Activated T-cell treated with anti-CD3 and anti-CD28 coated beads, Interleukin-2, amount 50 U/mL, for 72 hours (primary cell): ENCODE results near the gene MSRB1. TPM values are rescaled to one million over a fixed set of nuclear protein-coding genes. Genes with fewer than 3 reads are reported as not detected.
"Not testable (repeated sequence)": the region's sequence is repeated elsewhere in the genome, so short reads cannot be mapped to it uniquely, and the experiment has no call there.

Experiments used
- ATAC-seq, 2 donors: fragments of 150-1000 bp; cut with Tn5 transposase; replicated peaks in 1 of 2; 2 replicates each; pipeline ENCODE4 v1.10.0; 2021; ENCODE audit warnings: moderate library complexity in 2 of 2, mild to moderate bottlenecking in 1 of 2
- DNase-seq, 2 donors: peaks; one replicate each; pipeline ENCODE4 v3.0.0; 2021 to 2022; ENCODE audit warnings: mixed read lengths in 1 of 2
- H3K27ac Mint-ChIP-seq: one replicate; pipeline ENCODE4 v1.8.0; 2022; ENCODE audit warnings: mild to moderate bottlenecking, moderate library complexity, mixed read lengths
- H3K27me3 Mint-ChIP-seq: one replicate; pipeline ENCODE4 v1.8.0; 2022; ENCODE audit warnings: low read depth, mixed read lengths
- H3K36me3 Mint-ChIP-seq, 2 donors: one replicate each; pipeline ENCODE4 v1.8.0; 2022; ENCODE audit warnings: mixed read lengths in 2 of 2, mild to moderate bottlenecking in 1 of 2; ENCODE audit not compliant: insufficient read depth in 2 of 2
- H3K4me1 Mint-ChIP-seq: one replicate; pipeline ENCODE4 v1.8.0; 2022; ENCODE audit warnings: low read depth, mixed read lengths
- H3K4me3 Mint-ChIP-seq, 2 donors: one replicate each; pipeline ENCODE4 v1.8.0; 2022; ENCODE audit warnings: mild to moderate bottlenecking in 2 of 2, mixed read lengths in 2 of 2, moderate library complexity in 2 of 2
- H3K9me3 Mint-ChIP-seq, 2 donors: one replicate each; pipeline ENCODE4 v1.8.0; 2022; ENCODE audit warnings: mixed read lengths in 2 of 2
- total RNA-seq, 2 donors: library from RNA; stranded (reverse); gene quantifications; one replicate each; pipeline ENCODE4 v1.2.3, GENCODE V29; 2022

Gene MSRB1
- total RNA-seq, 2 donors from 2014 or later: 17.9 to 18.8 TPM

DNA sequence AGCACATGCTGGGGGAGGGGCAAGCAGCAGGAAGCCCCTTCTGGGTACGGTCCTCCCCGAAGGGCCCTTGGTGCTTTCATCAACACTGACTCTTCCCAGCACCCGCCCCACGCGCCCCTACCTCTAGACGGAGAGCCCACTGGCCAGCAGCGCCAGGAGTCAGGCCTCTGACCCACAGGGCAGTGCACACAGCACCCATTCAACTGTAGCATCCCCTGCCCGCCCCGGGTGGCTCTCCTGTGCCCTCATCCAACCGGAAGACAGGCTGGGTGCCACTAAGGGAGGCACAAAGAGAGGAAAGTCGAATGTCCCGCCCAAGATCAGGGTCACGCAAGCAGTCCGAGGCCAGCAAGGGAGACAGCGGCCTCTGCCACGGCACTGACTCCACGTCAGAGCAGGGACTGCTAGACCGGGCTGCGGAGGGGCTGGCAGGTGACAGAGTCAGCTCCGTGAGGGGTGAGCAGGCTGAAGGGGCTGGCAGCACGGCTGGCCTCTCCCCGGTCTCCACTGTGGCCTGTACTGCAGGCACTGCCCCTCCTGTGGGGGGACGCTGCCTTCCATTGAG lies 9.8 kb downstream of the MSRB1 start:
- Mint-ChIP-seq H3K9me3 (no peaks in the 10 kb centered on the region), H3K4me1 (peaks cover 5% of the 10 kb centered on the region), H3K36me3 (no peaks in the 10 kb centered on the region), H3K27ac (no peak overlapping the region), H3K27me3 (no peaks in the 10 kb centered on the region), H3K4me3 (no peak overlapping the region)
- ATAC-seq: no peak
- DNase-seq: no peak

DNA sequence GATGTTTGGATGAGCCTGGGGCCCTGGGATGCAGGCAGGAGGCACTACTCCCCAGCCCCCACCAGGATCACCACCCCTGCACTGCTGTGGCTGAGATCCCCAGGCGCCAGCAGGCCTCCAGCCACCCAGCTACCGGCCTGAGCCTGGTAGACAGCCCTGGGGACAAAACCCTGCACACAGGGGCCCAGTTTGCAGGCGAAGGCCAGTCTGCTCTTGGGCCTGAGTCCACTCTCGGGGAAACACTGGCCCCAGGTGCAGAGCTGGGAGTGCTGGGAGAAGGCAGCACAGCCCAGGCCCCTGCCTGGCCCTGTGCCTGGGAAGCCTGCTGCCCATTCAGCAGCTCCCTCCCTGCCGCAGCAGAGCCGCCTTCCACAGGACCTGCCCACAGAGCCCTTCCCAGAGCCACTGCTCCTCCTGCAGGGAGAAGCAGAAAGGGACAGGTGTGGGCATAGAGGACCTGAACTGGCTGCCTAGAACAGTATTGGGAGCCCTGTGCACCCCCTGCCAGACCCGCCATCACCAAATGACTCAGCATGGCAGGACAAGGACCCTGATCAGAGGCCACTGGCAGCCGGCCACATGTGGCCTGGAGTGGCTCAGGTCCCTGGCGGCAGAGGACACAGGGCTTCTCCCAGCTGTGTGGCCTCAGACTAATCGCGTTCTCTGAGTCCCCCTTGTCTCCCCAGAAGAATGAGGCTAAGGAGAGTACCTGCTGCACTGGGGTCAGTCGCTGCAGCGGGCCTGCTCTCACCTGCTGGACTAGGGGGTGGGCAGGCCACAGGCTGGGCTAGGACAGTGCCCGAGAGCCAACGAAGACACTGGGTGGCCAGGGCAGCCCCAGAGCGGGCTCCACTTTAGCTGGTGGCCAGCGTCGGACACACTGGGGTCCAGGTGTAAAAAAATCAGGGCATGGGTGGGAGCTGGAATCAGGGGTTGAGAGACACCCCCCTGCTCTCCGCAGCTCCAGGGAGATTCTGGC lies 10.7 kb downstream of the MSRB1 start:
- H3K27ac Mint-ChIP-seq: no peak overlapping the region
- H3K27me3 Mint-ChIP-seq: no peaks in the 10 kb centered on the region
- no peak overlapping the region for H3K4me3 Mint-ChIP-seq
- H3K9me3 Mint-ChIP-seq: no peaks in the 10 kb centered on the region
- no peaks in the 10 kb centered on the region for H3K36me3 Mint-ChIP-seq
- ATAC-seq: no peak
- no peak for DNase-seq
- H3K4me1 Mint-ChIP-seq: peaks cover 5% of the 10 kb centered on the region

DNA sequence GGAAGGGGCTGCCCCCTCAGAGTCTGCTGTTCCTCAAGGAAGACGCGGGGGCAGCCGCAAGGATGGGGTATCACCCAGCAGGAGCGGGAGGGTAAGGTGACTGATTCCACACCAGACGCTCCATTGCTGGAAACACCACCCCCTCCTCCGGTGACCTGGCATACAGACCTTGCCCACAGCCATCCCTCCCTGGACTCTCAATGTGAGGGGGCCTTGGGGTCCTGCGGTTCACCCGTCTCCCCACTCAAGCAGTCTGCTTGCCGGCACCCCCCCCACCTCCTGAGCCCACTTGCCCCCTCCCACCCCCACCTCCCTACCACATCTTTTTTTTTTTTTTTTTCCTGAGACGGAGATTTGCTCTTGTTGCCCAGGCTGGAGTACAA lies 12.7 kb downstream of the MSRB1 start:
- H3K4me1 Mint-ChIP-seq: peaks cover 5% of the 10 kb centered on the region
- peak overlapping the region in 1 of 2 donors; percentile 47 for H3K4me3 Mint-ChIP-seq
- ATAC-seq: no peak
- DNase-seq: no peak
- no peaks in the 10 kb centered on the region for H3K36me3 Mint-ChIP-seq
- no peaks in the 10 kb centered on the region for H3K9me3 Mint-ChIP-seq
- no peak overlapping the region for H3K27ac Mint-ChIP-seq
- no peaks in the 10 kb centered on the region for H3K27me3 Mint-ChIP-seq

DNA sequence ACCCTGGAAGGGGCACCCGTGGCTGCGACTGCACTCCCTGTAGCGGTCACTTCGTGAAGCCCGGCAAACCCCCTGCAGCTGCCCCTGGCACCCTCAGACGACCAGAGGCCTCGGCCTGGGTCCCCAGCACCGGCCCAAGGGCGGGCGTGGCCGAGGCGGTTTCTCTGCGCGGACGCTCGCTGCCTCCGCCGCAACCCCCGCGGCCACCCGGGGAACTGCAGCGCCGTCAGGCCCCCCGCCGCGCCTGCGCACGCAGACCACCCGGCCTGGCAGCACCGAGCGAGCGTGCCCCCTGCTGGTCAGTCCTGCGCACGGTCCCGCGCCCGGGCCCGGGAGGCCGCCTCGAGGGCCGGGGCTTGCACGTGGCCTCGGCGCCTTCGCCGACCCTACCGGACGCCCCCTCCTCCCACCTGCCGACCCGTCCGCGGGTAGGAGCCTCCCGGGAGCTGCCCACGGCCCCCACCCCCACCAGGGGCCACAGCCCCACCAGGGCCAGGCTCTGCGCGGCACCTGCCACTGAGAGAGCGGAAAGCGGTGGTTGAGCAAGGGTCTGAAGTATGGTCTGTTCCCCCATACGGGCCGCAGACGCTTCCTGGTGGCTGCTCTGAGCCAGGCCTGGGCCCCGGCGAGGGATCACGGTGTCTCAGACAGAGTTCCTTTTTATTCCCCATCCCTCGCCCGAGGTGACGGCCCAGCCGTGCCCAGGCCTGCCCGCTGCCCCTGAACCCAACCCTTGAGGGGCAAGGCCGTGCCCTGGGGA lies 13.2 kb downstream of the MSRB1 start:
- H3K4me1 Mint-ChIP-seq: peaks cover 5% of the 10 kb centered on the region
- DNase-seq: peak; percentile 93 to 99
- H3K27ac Mint-ChIP-seq: no peak overlapping the region
- no peaks in the 10 kb centered on the region for H3K36me3 Mint-ChIP-seq
- H3K27me3 Mint-ChIP-seq: peaks cover 3% of the 10 kb centered on the region
- no peaks in the 10 kb centered on the region for H3K9me3 Mint-ChIP-seq
- peak overlapping the region; percentile 73 to 78 for H3K4me3 Mint-ChIP-seq
- ATAC-seq: peak; percentile 92 to 94

DNA sequence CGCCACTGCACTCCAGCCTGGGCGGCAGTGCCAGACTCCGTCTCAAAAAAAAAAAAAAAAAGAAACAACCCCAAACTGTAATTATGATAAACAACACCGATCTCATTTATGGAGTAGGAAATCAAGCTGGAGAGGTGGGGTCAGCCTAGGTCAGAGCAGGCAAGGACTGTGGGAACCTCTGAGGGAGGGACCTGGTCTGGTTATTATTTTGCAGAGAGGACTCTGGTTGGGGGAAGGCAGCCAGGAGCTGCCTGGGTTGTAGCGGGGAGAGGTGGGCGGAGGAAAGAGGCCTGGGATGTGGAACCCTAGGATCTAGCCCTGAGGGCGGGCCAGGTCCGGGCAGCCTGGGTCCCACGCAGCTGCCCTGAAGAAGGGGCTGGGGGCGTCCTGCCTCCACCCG lies 13.9 kb downstream of the MSRB1 start:
- Mint-ChIP-seq H3K36me3 (no peaks in the 10 kb centered on the region), H3K27ac (no peak overlapping the region), H3K4me3 (peak overlapping the region; percentile 82 to 83), H3K9me3 (no peaks in the 10 kb centered on the region), H3K4me1 (peaks cover 5% of the 10 kb centered on the region), H3K27me3 (peaks cover 10% of the 10 kb centered on the region)
- ATAC-seq: peak; percentile 25 to 39
- peak in 1 of 2 donors; percentile 16 for DNase-seq

DNA sequence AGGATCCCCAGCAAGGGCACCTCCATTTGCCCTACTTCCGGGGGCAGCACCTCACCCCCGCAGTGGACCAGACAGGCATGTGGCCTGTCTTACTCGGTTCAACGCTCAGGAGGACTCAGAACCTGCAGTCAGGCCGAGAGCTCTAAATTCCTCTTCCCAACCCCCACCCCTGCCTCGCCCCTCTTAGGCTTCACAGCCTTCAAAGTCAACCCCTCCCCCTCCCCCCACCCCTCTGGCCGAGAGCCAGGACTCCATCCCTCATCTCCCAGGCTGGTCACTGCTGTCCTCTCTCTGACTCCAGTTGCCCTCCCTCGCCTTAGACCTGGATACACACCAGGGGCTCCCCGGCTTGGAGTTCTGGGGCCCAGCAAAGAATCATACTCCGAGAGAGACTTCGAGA lies 16.7 kb downstream of the MSRB1 start:
- peaks cover 5% of the 10 kb centered on the region for H3K4me1 Mint-ChIP-seq

DNA sequence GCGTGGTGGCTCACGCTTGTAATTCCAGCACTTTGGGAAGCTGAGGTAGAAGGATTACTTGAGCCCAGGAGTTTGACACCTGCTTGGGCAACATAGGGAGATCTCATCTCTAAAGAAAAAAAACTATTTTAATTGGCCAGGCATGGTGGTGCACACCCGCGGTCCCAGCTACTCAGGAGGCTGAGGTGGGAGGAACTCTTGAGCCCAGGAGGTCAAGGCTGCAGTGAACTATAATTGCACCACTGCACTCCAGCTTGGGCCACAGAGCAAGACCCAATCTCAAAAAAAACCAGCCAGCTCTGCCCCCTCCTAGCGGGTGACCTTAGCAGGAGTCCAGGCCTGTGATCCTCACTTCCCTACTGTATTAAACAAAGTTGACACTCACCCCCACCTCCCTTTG lies 18.9 kb downstream of the MSRB1 start:
- peaks cover 45% of the 10 kb centered on the region for H3K27me3 Mint-ChIP-seq
- peaks cover 0 to 1% of the 10 kb centered on the region in 2 donors for H3K36me3 Mint-ChIP-seq
- DNase-seq: no peak
- no peak overlapping the region for H3K27ac Mint-ChIP-seq
- no peak for ATAC-seq
- H3K9me3 Mint-ChIP-seq: no peaks in the 10 kb centered on the region
- H3K4me3 Mint-ChIP-seq: no peak overlapping the region
- peaks cover 9% of the 10 kb centered on the region for H3K4me1 Mint-ChIP-seq

More for the DNA sequence above, 16.7 kb downstream of the MSRB1 start:
- ATAC-seq (no peak), DNase-seq (no peak)
- H3K4me3 Mint-ChIP-seq: no peak overlapping the region
- H3K27me3 Mint-ChIP-seq: peaks cover 32% of the 10 kb centered on the region
- H3K9me3 Mint-ChIP-seq: no peaks in the 10 kb centered on the region
- peaks cover 0 to 1% of the 10 kb centered on the region in 2 donors for H3K36me3 Mint-ChIP-seq
- no peak overlapping the region for H3K27ac Mint-ChIP-seq

DNA sequence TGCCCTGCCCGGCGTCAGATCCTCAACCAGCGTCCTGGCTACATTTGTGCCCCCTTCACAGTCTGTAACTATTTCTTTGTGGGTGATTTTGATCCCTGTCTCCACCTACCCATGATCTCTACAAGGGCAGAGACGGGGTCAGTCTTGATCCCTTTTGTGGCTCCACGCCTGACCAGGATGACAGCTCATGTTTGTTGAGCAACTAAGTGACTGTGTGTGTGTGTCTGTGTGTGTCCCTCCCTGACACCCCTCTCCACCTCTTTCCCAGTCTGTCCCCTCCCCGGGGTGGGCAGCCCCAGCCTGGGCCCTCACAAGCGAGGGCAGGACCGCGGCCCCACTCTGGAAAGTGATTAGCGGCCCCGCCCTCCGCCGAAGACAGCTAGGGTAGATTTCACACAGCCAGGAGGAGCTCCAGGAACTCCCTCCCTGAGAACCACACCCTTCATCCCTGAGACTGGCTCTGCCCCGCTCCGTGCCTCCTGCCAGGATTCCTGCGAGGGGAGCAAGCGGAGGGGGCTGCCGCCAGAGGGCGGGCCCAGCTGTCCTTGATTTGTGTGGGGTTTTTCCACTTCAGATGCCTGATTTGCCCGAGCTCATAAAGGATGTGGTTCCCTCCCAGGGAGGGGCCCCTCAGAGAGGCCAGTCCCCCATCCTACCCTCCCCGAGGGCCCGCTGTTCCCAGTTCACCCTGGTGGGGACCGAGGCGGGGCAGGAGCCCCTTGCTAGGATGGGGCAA lies 19.5 kb downstream of the MSRB1 start:
- H3K36me3 Mint-ChIP-seq: peaks cover 0 to 1% of the 10 kb centered on the region in 2 donors
- no peaks in the 10 kb centered on the region for H3K9me3 Mint-ChIP-seq
- H3K4me1 Mint-ChIP-seq: peaks cover 6% of the 10 kb centered on the region
- ATAC-seq: peak in 1 of 2 donors; percentile 19
- H3K4me3 Mint-ChIP-seq: no peak overlapping the region
- H3K27ac Mint-ChIP-seq: no peak overlapping the region
- no peak for DNase-seq
- peaks cover 45% of the 10 kb centered on the region for H3K27me3 Mint-ChIP-seq

DNA sequence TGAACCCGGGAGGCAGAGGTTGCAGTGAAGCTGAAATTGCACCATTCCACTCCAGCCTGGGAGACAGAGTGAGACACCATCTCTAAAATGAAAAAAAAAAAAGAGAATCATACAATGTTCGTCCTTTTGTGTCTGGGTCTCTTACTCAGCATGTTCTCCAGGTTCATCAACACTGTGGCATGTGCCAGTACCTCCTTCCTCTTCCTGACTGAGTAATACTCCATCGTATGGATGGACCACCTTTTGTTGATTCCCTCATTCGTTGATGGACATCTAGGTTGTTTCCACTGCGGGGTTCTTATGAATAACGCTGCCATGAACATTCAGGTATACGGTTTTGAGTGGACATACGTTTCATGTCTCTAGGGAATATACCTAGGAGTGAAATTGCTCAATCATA lies 20.6 kb downstream of the MSRB1 start:
- Mint-ChIP-seq H3K27ac (no peak overlapping the region), H3K4me3 (no peak overlapping the region), H3K9me3 (no peaks in the 10 kb centered on the region), H3K4me1 (peaks cover 6% of the 10 kb centered on the region), H3K27me3 (peaks cover 45% of the 10 kb centered on the region), H3K36me3 (peaks cover 0 to 1% of the 10 kb centered on the region in 2 donors)
- no peak for DNase-seq
- no peak for ATAC-seq

DNA sequence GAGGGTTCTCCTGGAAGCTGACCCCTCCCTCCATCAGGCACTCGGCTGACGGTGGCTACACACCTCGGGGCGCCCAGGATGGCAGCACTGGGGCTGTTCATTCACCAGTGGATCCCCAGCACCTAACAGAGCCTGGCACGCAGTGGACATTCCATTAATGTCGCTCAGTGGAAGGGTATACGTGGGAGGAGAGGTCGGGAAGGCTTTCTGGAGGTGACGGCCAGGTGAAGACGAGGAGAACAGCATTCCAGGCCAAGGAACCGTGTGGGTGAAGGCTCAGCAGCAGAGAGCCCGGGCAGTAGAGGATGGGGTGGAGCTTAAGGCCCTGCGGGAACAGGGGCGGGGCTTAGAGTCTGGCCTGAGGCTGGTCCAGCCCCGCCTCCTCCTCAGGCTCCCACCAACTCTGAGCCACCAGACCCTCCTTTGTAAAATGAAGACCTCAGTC lies 22.2 kb downstream of the MSRB1 start:
- DNase-seq: peak; percentile 25 to 32
- H3K27me3 Mint-ChIP-seq: peaks cover 61% of the 10 kb centered on the region
- H3K36me3 Mint-ChIP-seq: peaks cover 0 to 1% of the 10 kb centered on the region in 2 donors
- no peaks in the 10 kb centered on the region for H3K9me3 Mint-ChIP-seq
- peak; percentile 65 to 69 for ATAC-seq
- H3K4me1 Mint-ChIP-seq: peaks cover 6% of the 10 kb centered on the region
- no peak overlapping the region for H3K27ac Mint-ChIP-seq
- no peak overlapping the region for H3K4me3 Mint-ChIP-seq

DNA sequence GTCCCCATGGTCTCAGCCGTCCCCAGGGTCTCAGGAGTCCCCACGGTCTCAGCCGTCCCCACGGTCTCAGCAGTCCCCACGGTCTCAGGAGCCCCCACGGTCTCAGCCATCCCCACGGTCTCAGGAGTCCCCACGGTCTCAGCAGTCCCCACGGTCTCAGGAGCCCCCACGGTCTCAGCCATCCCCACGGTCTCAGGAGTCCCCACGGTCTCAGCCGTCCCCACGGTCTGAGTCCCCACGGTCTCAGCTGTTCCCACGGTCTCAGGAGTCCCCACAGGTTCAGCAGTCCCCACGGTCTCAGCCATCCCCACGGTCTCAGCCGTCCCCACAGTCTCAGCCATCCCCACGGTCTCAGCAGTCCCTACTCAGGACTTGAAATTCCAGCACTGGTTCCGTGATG lies 22.9 kb downstream of the MSRB1 start:
- not testable (repeated sequence) for DNase-seq

DNA sequence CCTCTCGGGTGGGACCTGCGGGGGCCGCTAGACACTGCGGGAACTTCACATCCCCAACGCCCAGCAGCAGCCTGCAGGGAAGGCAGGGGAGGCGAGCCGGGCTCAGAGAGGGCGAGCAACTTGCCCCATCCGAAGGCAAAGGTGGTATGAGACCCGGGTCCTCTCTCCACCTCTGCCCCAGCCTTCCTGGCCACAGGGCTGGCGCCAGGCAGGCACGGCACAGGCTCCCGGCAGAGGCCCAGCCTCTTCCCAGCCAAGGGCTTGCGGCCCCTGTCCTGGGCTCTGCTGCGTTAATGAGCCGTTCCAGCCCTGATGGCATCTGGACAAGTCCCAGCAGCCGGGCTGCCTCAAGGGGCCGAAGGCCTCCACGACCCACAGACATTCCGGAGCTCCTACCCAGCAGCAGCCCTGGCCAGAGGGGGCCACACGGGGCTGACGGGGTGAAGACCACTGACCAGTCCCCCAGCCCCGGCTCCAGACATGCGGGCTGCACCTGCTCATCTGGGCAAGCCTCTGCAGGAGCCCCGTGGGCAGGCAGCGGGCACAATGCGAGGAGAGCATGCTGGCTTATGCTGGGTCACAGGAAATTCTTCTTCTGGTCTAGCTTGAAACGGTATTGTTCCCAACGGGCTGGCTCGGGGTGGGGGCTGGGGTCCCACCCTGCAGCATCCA lies 23.5 kb downstream of the MSRB1 start:
- Mint-ChIP-seq H3K27me3 (peaks cover 65% of the 10 kb centered on the region), H3K9me3 (no peaks in the 10 kb centered on the region), H3K4me1 (peaks cover 6% of the 10 kb centered on the region), H3K36me3 (peaks cover 0 to 1% of the 10 kb centered on the region in 2 donors), H3K27ac (no peak overlapping the region), H3K4me3 (no peak overlapping the region)
- DNase-seq: no peak
- no peak for ATAC-seq

More for the DNA sequence above, 22.9 kb downstream of the MSRB1 start:
- not testable (repeated sequence) for H3K36me3 Mint-ChIP-seq, H3K27ac Mint-ChIP-seq, ATAC-seq, H3K4me3 Mint-ChIP-seq, H3K9me3 Mint-ChIP-seq, H3K4me1 Mint-ChIP-seq
- H3K27me3 Mint-ChIP-seq: peaks cover 67% of the 10 kb centered on the region
